Kidney glomerular epithelial cell (primary cell): Measurements from ENCODE around the gene LRRC36.
A peak's percentile ranks its signal among the peaks of the same experiment; 100 is the strongest.

Experiments used
- DNase-seq: peaks from one replicate; lab custom pipeline; 2025; lab: John Stamatoyannopoulos, UW

LRRC36 gene

DNA sequence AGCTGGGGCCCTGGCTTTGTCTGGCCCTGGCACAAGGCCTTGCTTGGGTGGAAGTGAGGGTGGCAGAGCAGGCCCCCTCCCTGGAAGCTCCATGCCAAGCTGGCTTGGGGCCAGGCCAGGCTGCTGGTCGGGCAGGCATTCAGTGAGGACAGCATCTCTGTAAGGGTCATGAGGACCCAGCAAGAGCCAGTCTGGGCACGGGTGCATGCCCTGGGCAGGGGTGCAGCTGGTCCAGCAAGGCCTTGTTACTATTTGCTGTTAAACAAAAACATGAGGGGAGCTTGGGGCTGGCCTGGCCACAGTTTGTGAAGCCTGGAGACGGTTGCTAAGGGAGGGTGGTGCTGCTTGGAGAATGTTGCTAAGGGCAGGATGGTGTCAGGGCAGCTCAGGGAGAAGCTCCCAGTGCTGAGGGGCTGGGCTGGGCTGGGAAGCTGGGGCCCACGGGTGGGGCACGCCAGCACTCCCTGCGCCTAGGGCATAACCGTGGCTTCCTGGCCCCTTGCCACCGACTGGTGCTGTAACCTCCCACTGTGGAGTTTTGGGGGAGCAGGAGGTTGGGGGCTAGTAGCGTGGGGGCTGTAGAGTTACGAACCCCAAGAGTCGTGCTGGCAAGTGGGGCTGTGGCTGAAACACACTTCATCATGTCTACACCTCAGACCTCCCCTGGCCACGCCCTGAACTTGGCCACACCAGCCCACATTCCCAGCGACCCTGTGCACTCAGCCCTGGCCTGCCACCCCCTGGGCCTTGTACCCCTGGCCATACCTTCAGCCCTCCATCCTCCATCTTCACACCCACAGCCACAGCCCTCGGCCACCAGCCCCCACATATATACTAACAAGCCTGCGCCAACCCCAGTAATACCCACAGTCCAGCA, 65.0 kb downstream of the LRRC36 start:
- no peak for DNase-seq

- DNase-seq: no peak
These were observed 65.9 kb downstream of the LRRC36 start for GRCh38 chr16:67392301-67393059.

- peak; percentile 45 for DNase-seq
These were observed 66.6 kb downstream of the LRRC36 start, which contains the start of gene TPPP3 for GRCh38 chr16:67393111-67393787. TPPP3 (minus strand) TSS chr16:67393498; CDS start chr16:67391111, 2,387 bp downstream.

- DNase-seq: no peak
These were observed 67.2 kb downstream of the LRRC36 start for GRCh38 chr16:67393788-67394154.

- DNase-seq: no peak
These were observed 67.8 kb downstream of the LRRC36 start for GRCh38 chr16:67394155-67395104.

- no peak for DNase-seq
These were observed 68.5 kb downstream of the LRRC36 start for GRCh38 chr16:67395105-67395457.

- no peak for DNase-seq
These were observed 69.0 kb downstream of the LRRC36 start for GRCh38 chr16:67395458-67396158.

- DNase-seq: no peak
These were observed 69.8 kb downstream of the LRRC36 start for GRCh38 chr16:67396159-67397035.

- DNase-seq: no peak
These were observed 70.6 kb downstream of the LRRC36 start for GRCh38 chr16:67397036-67397801.

DNA sequence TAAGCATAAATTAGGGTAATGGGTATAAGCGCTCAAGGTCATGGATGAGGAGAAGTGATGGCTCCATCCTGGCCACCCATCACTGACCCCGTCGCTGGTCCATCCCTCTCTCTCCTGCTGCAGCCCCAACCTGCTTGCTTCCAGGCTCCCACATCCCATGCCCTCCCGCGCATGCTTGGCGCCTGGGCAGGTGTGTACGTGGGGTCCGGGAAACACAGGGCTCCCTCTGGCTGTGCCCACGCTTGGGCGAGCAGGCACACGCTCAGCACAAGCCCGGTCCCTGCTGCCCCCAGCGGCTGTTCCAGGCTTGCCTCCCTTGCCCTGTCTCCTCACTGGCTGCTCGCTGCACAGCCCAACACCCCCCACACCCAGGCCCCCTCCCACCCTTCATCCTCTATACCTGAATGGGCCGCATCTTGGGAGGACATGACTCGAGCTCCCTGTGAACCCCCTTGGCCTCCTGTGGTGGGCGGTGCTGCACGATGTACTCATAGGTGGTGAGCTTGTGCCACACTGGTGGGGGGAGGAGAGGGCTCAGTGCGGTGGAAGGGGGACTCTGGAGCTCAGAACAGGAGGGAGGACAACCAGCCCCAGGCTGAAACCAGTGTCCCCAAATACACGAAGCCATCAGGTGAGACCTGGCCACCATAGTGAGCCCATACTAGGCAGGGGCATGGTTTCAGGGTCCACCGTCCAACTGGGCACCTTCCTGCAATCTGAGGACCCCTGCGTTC, 71.4 kb downstream of the LRRC36 start:
- peak; percentile 6 for DNase-seq

- DNase-seq: no peak
These were observed 72.1 kb downstream of the LRRC36 start for GRCh38 chr16:67398546-67399217.

DNA sequence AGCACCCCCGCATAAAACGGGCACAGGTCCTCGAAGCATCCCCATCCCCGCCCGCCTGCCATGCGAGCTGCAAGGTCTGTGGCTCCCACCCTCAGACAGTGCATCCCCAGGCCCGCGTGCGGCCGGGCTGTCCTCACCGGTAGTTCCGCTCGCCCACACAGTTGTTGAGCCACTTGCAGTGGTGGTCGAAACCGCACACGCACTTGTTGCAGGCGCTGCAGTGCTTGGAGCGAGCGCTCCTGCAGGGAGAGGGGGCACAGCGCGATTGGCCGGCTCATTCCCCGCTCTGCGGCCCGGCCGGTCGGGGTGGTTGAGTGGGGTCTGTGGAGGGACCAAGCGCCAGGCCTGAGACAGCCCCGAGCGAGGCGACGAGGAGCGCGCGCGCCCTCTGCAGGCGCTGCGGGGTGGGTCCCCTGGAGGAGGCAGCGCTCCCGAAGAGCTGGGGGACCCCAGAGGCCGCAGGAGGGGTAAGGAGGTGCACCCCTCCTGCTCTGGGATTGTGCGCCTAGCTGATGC, 72.7 kb downstream of the LRRC36 start:
- DNase-seq: peak; percentile 3

GRCh38 chr16:67399749-67400704, 73.4 kb downstream of the LRRC36 start:
- no peak for DNase-seq

- DNase-seq: no peak
These were observed 74.3 kb downstream of the LRRC36 start for GRCh38 chr16:67400901-67401300.

DNA sequence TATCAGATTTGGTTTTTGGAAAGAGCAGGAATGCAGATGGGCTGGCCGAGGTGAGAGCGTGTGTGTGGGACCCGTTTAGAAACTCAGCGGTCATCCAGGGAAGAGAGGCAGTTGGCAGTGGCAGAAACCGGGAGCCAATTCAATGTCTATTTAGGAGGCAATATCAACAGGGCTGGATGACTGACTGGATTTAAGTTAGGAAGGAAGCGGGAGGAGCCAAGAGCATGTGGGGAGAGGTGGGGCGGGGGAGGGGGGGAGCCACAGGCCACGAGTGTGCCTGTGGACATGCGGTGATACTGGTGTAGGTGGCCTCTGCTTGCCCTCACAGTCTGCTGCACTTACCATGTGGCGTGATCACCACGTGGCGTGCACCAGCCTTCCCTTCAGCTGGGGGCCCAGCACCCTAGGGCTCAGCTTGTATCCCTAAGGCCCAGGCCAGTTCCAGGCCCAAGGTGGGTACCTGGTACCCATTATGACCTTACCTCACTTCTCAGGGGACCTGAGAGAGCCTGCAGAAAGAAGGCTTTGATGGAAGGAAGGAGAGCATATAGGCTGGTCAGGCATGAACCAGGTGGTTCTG, 77.5 kb downstream of the LRRC36 start:
- DNase-seq: no peak

DNA sequence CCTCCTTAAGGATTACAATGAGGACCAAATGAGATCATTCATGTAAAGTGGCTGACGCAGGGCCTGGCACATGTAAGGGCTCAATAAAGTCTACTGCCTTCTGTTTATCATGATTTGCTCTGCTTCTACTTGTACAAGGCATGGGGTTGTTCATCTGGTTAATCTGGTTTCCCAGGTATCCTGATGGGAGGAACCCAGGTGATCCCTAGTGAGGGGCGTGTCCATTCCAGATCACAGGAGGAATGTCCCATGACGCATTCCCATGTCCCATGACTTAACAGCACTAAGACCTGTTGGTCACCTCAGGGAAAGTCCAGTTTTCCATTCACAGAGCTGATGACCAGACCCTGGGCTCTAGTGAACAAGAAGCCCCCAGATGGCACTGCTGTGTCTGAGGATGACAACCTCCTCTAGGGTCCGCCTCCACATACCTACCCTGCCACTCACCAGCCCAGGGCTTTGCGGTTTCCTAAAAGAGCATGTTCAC, 78.2 kb downstream of the LRRC36 start:
- DNase-seq: no peak
